ENCODE results near the gene PIGO. TPM values are rescaled to one million over a fixed set of nuclear protein-coding genes. Genes with fewer than 3 reads are reported as not detected.

The PIGO gene
- total and polyA plus RNA-seq, 9 of the 15 experiments (the other 6 are each of a cell fraction or from before 2014, with no cell fraction given) = 5.4 to 13.7 (median 9.7) TPM

DNA sequence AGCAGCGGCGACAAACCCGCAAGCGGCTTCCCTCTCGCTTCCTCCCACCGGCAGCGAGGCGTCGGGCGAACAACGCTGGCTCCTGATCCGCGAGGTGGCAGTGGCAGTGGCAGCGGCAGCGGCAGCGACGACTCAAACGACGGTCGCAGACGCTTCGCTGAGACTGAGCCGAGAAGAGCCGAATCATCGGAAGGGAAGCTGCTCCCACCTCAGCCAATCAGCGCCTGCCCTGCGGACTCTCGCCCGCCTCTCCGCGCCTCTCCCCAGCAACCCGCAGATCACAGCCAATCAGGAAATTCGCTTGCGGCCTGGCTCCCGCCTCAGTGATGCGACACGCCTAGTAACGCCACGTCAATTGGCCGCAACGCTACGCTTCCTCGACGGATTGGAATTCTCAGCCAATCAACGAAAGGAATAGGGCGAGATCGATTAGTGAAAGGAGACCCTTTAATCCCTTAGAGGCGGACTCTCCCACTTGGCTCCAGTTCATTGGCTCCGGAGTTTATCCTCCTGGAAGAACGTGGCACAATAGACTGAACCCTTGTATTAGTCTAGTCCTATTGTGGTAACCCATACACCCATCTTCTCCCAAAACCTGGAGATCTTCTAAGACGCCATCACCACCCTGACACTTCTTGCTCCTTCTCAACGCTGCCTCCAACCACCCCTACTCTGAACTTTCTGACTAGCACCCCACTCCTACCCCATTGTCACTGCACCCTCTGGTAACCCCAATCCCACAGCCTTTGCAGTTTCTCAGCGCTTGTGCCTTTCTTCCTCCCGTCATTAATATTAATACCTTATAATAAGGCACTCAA is 23.7 kb downstream of the PIGO start, which contains the start of gene VCP (continued):
- TF ChIP-seq CHD2 (IDR thresholded peaks at IDR 0.05; ENCODE audit: low read depth, low read length) = peak; percentile 74
- no peak for TF ChIP-seq ZNF253 (CRISPR knock-in tag; conservative IDR thresholded peaks at IDR 0.05)
- TF ChIP-seq ARID1B (IDR thresholded peaks at IDR 0.05) = no peak
- no peak for TF ChIP-seq SRSF7 (optimal IDR thresholded peaks at IDR 0.05; ENCODE audit: low read depth, low read length)
- no peak for TF ChIP-seq GABPB2 (CRISPR knock-in tag; conservative IDR thresholded peaks at IDR 0.05)
- no peak for TF ChIP-seq FOSL1 (tag; conservative IDR thresholded peaks at IDR 0.05)
- TF ChIP-seq, protein P1, sequence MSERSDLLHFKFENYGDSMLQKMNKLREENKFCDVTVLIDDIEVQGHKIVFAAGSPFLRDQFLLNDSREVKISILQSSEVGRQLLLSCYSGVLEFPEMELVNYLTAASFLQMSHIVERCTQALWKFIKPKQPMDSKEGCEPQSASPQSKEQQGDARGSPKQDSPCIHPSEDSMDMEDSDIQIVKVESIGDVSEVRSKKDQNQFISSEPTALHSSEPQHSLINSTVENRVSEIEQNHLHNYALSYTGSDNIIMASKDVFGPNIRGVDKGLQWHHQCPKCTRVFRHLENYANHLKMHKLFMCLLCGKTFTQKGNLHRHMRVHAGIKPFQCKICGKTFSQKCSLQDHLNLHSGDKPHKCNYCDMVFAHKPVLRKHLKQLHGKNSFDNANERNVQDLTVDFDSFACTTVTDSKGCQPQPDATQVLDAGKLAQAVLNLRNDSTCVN (CRISPR knock-in tag; IDR thresholded peaks at IDR 0.05) = no peak
- TF ChIP-seq, protein P2, sequence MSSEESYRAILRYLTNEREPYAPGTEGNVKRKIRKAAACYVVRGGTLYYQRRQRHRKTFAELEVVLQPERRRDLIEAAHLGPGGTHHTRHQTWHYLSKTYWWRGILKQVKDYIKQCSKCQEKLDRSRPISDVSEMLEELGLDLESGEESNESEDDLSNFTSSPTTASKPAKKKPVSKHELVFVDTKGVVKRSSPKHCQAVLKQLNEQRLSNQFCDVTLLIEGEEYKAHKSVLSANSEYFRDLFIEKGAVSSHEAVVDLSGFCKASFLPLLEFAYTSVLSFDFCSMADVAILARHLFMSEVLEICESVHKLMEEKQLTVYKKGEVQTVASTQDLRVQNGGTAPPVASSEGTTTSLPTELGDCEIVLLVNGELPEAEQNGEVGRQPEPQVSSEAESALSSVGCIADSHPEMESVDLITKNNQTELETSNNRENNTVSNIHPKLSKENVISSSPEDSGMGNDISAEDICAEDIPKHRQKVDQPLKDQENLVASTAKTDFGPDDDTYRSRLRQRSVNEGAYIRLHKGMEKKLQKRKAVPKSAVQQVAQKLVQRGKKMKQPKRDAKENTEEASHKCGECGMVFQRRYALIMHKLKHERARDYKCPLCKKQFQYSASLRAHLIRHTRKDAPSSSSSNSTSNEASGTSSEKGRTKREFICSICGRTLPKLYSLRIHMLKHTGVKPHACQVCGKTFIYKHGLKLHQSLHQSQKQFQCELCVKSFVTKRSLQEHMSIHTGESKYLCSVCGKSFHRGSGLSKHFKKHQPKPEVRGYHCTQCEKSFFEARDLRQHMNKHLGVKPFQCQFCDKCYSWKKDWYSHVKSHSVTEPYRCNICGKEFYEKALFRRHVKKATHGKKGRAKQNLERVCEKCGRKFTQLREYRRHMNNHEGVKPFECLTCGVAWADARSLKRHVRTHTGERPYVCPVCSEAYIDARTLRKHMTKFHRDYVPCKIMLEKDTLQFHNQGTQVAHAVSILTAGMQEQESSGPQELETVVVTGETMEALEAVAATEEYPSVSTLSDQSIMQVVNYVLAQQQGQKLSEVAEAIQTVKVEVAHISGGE (CRISPR knock-in tag; IDR thresholded peaks at IDR 0.05) = no peak
- TF ChIP-seq, protein P3, sequence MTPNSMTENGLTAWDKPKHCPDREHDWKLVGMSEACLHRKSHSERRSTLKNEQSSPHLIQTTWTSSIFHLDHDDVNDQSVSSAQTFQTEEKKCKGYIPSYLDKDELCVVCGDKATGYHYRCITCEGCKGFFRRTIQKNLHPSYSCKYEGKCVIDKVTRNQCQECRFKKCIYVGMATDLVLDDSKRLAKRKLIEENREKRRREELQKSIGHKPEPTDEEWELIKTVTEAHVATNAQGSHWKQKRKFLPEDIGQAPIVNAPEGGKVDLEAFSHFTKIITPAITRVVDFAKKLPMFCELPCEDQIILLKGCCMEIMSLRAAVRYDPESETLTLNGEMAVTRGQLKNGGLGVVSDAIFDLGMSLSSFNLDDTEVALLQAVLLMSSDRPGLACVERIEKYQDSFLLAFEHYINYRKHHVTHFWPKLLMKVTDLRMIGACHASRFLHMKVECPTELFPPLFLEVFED (CRISPR knock-in tag; conservative IDR thresholded peaks at IDR 0.05) = no peak
- no peak for TF ChIP-seq MEF2A (IDR thresholded peaks at IDR 0.05; ENCODE audit: control insufficient read depth, low read depth, low read length)
- no peak for TF ChIP-seq MEF2D (tag; conservative IDR thresholded peaks at IDR 0.05; ENCODE audit: low read depth)
- TF ChIP-seq, protein P4, sequence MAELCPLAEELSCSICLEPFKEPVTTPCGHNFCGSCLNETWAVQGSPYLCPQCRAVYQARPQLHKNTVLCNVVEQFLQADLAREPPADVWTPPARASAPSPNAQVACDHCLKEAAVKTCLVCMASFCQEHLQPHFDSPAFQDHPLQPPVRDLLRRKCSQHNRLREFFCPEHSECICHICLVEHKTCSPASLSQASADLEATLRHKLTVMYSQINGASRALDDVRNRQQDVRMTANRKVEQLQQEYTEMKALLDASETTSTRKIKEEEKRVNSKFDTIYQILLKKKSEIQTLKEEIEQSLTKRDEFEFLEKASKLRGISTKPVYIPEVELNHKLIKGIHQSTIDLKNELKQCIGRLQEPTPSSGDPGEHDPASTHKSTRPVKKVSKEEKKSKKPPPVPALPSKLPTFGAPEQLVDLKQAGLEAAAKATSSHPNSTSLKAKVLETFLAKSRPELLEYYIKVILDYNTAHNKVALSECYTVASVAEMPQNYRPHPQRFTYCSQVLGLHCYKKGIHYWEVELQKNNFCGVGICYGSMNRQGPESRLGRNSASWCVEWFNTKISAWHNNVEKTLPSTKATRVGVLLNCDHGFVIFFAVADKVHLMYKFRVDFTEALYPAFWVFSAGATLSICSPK (IDR thresholded peaks at IDR 0.05; ENCODE audit: borderline replicate concordance) = no peak
- TF ChIP-seq NR2C1 (IDR thresholded peaks at IDR 0.05) = no peak
- TF ChIP-seq NR2C1 (tag; IDR thresholded peaks at IDR 0.05) = no peak
- TF ChIP-seq MXI1 (IDR thresholded peaks at IDR 0.05; ENCODE audit: low read depth, low read length) = no peak
- TF ChIP-seq, protein P5, sequence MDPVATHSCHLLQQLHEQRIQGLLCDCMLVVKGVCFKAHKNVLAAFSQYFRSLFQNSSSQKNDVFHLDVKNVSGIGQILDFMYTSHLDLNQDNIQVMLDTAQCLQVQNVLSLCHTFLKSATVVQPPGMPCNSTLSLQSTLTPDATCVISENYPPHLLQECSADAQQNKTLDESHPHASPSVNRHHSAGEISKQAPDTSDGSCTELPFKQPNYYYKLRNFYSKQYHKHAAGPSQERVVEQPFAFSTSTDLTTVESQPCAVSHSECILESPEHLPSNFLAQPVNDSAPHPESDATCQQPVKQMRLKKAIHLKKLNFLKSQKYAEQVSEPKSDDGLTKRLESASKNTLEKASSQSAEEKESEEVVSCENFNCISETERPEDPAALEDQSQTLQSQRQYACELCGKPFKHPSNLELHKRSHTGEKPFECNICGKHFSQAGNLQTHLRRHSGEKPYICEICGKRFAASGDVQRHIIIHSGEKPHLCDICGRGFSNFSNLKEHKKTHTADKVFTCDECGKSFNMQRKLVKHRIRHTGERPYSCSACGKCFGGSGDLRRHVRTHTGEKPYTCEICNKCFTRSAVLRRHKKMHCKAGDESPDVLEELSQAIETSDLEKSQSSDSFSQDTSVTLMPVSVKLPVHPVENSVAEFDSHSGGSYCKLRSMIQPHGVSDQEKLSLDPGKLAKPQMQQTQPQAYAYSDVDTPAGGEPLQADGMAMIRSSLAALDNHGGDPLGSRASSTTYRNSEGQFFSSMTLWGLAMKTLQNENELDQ (CRISPR knock-in tag; IDR thresholded peaks at IDR 0.05; ENCODE audit: borderline replicate concordance) = no peak
- TF ChIP-seq ZNF134 (CRISPR knock-in tag; conservative IDR thresholded peaks at IDR 0.05) = no peak

Measured in K562 (cell line).